Coronary artery (tissue), 2 donors: ENCODE results near the gene AATF.

Experiments
- DNase-seq: peaks from one replicate; pipeline ENCODE4 v3.0.0-alpha.2; 2017; ENCODE audit warnings: low spot score
- H3K27ac ChIP-seq, 2 donors: fragments of 200-600 bp; sonication (generic); one replicate each; pipeline ENCODE4 v1.5.1; 2016 to 2019
- H3K4me3 ChIP-seq: fragments of 200-600 bp; sonication (generic); 2 replicates; pipeline ENCODE4 v1.5.1; 2016; ENCODE audit warnings: mild to moderate bottlenecking, moderate library complexity
- TF ChIP-seq, protein P1 (sequence below): fragments of 200-600 bp; sonication (generic); IDR thresholded peaks from one replicate; pipeline ENCODE4 v1.5.1; 2019; ENCODE audit warnings: antibody characterized with exemption

AATF gene

DNA sequence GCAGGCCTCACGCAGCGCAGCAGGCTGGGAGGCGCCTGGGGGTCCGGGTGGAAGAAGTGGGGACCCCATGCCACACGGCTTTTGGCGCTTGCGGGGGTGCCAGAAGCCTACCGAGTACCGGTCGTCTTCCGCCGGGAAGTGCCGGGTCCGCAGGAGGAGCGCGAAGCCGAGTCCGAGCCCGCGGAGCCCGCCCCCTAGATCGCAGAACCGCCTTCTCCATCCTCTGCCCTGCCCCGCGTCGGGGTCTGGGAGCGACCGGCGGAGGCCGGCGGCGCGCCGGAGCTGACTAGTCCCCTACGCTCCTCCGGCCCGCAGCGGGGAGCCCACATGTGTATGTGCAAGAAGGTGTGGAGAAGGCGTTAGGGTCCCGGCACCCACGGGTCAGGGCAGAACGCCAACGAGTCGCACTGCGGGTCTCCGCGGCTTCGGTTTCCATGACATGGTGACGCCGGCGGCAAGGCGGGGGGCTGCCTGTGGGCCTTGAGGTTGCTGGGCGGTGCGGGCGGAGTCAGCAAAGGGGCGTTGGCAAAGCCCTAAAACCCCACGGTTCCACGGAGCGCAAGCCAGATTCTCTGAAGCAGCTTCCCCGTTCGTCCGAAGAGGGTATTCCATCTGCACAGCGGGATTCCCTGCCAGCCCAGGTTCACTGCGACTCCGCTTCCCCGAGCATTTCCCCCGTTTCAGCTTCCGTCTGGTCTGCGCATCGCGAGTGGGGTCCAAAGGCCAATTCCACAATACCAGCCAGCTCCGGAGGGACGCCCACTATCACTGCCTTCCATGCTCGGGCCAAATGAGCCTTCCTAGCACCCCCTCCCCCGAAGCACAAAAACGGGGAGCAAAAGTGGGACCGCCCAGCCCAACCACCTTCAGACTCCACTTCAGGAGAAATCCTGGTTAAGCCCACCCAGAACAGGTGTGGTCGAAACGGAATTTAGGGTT lies 13.8 kb upstream of the AATF start:
- DNase-seq = no peak
- no peak overlapping the region for H3K27ac ChIP-seq
- H3K4me3 ChIP-seq = peak overlapping the region; percentile 59
- TF ChIP-seq, protein P1, sequence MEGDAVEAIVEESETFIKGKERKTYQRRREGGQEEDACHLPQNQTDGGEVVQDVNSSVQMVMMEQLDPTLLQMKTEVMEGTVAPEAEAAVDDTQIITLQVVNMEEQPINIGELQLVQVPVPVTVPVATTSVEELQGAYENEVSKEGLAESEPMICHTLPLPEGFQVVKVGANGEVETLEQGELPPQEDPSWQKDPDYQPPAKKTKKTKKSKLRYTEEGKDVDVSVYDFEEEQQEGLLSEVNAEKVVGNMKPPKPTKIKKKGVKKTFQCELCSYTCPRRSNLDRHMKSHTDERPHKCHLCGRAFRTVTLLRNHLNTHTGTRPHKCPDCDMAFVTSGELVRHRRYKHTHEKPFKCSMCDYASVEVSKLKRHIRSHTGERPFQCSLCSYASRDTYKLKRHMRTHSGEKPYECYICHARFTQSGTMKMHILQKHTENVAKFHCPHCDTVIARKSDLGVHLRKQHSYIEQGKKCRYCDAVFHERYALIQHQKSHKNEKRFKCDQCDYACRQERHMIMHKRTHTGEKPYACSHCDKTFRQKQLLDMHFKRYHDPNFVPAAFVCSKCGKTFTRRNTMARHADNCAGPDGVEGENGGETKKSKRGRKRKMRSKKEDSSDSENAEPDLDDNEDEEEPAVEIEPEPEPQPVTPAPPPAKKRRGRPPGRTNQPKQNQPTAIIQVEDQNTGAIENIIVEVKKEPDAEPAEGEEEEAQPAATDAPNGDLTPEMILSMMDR = no peak

DNA sequence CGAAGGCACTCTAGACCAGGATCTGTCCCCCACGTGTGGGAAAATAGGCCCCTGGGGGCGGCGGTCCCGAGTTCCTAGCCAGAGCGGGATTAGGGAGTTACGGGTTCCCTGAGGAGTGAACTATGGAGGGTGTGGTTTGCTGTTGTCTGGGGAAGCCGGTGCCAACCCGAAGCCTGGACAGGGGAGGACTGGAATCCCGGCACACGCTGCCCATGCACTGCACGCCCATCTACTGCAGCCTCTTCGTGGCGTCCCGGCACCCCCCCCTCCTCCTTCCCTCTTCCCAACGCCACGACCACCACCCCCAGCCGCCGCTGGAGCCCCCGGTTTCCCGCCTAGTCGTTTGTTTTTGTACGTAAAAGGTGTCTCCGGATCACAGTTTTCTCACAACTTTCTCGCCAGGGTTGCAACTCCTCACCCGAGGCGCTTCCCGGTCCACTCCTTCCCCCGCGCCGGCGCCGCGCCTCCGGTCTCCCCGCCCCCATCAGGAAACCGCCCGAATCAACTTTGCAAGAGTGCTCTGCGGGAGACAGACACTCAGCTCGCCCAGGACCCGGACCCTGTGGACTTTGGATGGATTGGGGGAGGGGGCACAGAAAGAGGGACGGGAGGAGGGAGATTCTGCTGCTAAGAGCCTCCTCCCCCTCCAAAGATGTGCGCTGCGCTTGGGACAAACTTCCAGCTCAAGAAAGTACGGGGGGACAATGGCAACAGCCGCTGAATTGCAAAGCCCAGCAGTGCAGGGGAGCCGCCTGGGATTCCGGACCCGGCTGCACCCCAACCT lies 12.9 kb upstream of the AATF start:
- Histone ChIP-seq H3K27ac (no peak overlapping the region), H3K4me3 (peak overlapping the region; percentile 59)
- TF ChIP-seq, protein P1 = no peak
- no peak for DNase-seq

DNA sequence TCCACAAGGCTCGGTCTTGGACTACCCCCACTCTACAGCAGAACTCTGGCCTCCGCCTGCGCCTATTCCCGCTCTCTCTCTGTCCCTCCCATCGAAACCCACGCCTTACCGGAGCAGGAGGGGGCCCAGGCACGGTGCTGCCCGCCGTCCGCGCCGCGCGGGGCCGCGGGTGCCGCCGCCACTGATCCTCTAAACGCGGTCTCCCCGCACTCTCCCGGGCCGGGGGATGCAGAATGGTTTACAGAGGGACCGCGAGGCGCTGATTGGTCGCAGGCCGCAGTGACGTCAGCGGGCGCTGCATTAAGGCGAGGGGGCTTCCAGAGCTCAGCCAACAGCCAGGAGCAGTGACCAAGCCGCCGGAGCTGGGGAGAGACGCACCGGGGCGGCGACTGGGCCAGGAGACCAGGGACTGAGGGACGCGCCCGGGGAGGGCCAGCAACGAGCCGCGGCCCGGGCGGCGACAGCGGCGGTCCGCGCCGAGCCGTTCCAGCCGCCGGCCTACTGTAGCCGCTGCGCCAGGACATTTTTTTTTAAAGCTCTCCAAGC lies 12.2 kb upstream of the AATF start:
- peak overlapping the region; percentile 59 for H3K4me3 ChIP-seq
- H3K27ac ChIP-seq = no peak overlapping the region
- DNase-seq = peak; percentile 55
- TF ChIP-seq, protein P1 = no peak

DNA sequence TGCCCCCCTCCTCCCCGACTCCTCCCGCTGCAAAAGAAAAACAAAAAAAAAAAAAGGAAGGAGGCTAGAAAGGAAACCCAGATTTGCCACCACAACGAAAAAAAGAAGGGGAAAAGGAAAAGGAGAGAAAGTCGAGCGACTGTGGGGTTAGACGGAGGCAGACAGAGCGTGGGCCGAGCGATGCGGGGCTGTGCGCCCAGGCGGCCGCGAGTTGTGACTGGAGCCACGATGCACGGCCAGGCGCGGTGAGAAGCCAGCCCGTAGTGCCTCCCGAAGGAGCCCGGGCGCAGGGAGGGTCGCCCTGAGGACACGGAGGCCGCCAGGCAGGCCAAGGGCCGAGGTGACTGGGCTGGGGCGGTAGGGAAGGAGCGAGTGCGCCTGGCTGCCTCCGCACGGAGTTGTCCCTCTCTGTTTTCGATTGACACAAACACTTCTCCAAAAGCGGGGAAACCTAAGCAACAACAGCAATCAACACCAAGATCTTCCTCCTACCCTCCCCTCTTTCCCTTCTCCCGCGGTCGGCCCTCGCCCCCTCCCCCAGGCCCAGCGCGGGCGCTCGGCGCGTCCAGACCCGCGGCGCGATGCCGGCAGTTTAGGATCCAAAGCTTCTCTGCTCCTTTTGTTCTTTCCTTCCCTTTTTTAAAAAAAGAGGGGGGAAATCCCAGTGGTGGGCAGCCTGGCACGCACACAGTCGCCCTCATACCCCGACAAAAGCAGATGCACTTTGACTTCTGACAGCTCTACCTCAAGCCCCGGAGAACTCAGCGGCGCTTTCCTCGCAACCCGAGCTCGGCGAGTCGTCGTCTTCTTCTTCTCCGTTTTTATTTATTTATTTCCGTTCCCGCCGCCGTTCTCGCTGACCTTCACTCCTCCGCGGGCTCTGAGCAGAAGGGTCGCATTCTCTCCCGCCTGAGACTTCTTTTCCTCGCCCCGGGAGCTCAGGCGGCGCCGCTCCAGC lies 11.5 kb upstream of the AATF start, which contains the start of gene LHX1:
TSS of gene LHX1 (plus strand) at position 475 of the 958 bp plus-strand sequence. CDS start 723 bp downstream, outside the sequence.
- peak within 1 kb of the TSS; percentile 59 for H3K4me3 ChIP-seq
- H3K27ac ChIP-seq = no peak within 1 kb of the TSS
- no peak for DNase-seq
- TF ChIP-seq, protein P1 = no peak

DNA sequence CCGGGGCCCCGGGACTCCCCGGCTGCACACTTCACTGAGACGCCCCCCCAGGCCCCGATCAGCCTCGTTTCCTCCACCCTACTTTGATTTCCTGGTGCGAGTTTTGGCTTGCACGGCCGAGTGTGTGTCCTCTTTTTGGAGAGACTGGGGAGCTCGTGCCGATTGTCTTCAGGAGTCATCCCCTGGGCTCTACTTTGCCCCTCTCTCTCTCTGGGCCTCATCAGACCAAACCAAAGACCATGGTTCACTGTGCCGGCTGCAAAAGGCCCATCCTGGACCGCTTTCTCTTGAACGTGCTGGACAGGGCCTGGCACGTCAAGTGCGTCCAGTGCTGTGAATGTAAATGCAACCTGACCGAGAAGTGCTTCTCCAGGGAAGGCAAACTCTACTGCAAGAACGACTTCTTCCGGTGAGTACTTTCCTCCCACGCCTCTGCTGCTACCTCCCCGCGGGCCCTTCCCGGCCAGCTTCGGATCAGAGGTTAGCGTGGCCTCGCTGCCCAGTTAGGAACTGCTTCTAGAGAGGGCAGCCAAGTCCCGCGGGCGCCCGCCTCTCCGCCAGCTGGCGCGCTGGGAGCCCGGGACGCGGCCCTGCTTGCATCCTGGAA lies 10.7 kb upstream of the AATF start:
- TF ChIP-seq, protein P1 = no peak
- peak overlapping the region; percentile 59 for H3K4me3 ChIP-seq
- no peak for DNase-seq
- no peak overlapping the region for H3K27ac ChIP-seq

DNA sequence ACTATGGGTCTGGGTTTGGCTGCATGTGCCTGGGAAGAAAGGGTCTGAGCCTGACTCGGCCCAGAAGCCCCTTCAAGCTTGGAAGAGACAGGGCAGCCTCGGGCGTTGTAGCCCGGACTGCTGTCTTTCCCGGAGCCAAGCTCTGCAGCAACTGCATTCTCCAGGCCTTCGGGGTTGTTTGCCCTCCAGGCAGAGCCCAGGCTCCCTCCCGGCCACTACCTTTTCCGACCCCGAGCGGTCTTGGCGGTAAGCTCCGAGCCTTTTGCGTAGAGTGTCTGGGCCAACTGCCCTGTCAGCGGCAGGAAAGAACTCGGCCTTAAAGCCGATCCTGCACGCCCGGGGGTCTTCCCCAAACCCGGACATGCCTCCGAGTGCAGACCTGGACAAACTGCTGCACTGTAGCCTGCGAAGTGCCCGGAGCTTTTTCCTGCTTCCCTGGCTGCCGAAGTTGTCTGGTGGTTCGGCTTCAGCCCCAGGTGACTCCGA lies 10.1 kb upstream of the AATF start:
- DNase-seq = no peak
- Histone ChIP-seq H3K4me3 (peak overlapping the region; percentile 48), H3K27ac (no peak overlapping the region)
- TF ChIP-seq, protein P1 = no peak
